Retinal pigment epithelial cell (primary cell): Measurements from ENCODE around the gene GPD1L.

ENCODE experiments used
- DNase-seq: peaks from one replicate; pipeline ENCODE4 v3.0.0-alpha.2; 2010; ENCODE audit warnings: low read depth
- H3K4me3 ChIP-seq: 2 replicates; pipeline ENCODE4 v1.5.1; 2011; ENCODE audit warnings: mild to moderate bottlenecking, low read length, control low read depth, moderate library complexity
- CTCF ChIP-seq: conservative IDR thresholded peaks from 2 replicates; pipeline ENCODE4 v1.5.1; 2011; ENCODE audit warnings: low read depth, low read length, control low read depth, inconsistent platforms

The GPD1L gene

GRCh38 chr3:32125012-32125411, 18.6 kb downstream of the GPD1L start:
- DNase-seq: no peak
- TF ChIP-seq CTCF: no peak
- H3K4me3 ChIP-seq: no peak overlapping the region

GRCh38 chr3:32126305-32127015, 20.0 kb downstream of the GPD1L start:
- no peak overlapping the region for H3K4me3 ChIP-seq
- DNase-seq: no peak
- no peak for TF ChIP-seq CTCF

- DNase-seq: no peak
- no peak for TF ChIP-seq CTCF
- no peak overlapping the region for H3K4me3 ChIP-seq
These were observed 20.9 kb downstream of the GPD1L start for GRCh38 chr3:32127219-32127826.

GRCh38 chr3:32128936-32129335, 22.5 kb downstream of the GPD1L start:
- TF ChIP-seq CTCF: no peak
- DNase-seq: no peak
- H3K4me3 ChIP-seq: no peak overlapping the region

- no peak for TF ChIP-seq CTCF
- no peak for DNase-seq
- H3K4me3 ChIP-seq: no peak overlapping the region
These were observed 23.4 kb downstream of the GPD1L start for GRCh38 chr3:32129832-32130231.

GRCh38 chr3:32132121-32132520, 25.7 kb downstream of the GPD1L start:
- DNase-seq: no peak
- H3K4me3 ChIP-seq: no peak overlapping the region
- TF ChIP-seq CTCF: no peak

- DNase-seq: no peak
- TF ChIP-seq CTCF: no peak
- H3K4me3 ChIP-seq: no peak overlapping the region
These were observed 26.3 kb downstream of the GPD1L start for GRCh38 chr3:32132706-32133105.
